Measurements from ENCODE around the gene ATP2B2.

The ATP2B2 gene

GRCh38 chr3:10493202-10493589 lies 12.2 kb downstream of the ATP2B2 start:
- no peak for DNase-seq (ENCODE audit: low read depth)

GRCh38 chr3:10492364-10493201 lies 12.8 kb downstream of the ATP2B2 start:
- DNase-seq (ENCODE audit: low read depth): no peak

DNA sequence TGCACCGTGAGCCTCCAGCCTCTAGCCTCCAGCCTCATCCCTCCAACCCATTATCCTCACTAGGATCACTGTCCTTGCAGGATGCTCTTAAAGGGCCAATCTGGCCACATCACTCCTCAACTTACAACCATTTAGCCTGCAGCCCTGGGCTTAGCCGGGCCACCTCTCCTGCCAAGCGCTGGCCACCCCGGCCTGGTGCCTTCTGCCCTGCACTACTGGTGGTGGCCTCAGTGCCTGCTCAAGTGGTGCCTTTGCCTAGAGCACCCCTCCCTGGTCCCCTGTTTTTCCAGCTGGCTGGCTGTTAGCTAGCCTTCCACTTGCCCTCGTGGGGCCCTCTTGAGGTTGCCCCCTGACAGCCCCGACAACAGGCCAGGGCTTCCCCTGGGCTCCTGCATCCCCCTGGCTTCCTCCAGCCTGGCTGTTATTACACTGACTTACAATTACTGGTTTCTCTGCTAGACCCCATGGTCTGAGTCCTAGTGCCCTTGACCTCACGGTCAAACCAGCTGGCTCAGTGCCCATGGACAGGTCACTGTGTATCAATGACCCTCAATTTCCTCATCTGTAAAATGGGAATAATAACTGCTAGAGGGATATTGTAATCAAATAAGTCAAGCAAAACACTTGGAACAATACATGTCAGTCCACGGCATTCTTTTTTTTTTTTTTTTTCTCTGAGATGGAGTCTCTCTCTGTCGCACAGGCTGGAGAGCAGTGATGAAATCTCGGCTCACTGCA lies 15.5 kb downstream of the ATP2B2 start:
- DNase-seq (ENCODE audit: low read depth): no peak

DNA sequence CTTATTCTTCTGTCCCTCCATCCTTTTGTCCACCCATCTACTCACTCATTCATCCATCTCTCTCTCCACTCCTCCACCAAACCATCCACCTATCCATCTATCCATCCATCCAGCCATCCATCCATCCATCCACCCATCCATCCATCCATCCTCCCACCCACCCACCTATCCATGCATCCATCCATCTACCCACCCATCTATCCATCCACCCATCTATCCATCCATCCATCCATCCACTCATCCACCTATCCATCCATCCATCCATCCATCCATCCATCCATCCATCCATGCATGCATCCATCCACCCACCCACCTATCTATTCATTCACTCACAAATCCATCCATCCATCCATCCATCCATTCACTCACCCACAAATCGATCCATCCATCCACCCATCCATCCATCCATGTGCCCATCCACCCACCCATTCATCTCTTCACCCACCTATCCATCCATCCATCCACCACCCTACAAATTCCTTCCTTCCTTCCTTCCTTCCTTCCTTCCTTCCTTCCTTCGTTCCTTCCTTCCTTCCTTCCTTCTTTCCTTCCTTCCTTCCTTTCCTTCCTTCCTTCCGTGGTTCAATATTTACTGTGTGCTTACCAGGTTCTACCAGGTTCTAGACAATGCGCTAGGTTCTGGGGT lies 17.3 kb downstream of the ATP2B2 start:
- DNase-seq (ENCODE audit: low read depth): no peak

- DNase-seq (ENCODE audit: low read depth): no peak
Measured at GRCh38 chr3:10485806-10486205, 19.6 kb downstream of the ATP2B2 start.

DNA sequence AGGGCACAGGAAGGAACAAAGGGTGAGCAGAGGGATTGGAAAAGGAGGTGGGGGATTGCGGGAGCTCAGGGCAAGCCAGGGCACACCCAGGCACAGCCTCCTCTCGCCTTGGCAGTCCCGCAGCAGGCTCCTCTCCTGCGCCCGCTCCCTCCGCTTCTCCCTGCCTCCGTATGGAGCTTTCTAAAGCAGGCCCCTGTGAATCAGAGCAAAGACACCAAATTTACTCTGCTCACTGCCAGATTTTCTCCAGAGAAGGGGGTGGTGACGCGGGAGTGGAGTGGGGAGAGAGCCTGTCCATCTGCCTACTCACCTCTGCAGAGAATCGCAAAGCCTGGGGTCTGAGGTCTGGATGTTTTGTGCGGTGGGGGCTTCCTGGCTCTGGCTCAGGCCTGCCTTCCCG lies 20.0 kb downstream of the ATP2B2 start:
- DNase-seq (ENCODE audit: low read depth): no peak

DNA sequence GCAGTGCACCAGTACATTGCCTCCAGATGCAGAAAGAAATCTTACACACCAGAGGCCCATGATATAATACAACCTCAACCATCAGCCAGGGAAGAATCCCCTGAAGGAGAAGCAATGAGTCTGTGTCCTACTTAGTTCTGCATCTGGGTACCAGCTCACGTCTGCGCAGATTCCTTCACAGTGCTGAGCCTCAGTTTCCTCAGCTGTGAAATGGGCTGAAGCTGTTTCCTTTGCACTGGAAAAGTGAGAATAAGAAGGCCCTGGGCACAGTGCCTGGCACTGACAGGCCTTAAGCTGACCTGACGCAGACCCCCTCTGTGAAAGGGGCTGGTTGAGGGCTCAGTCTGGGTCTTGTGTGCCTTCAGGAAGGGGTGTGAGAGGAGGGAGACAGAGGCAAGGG lies 20.7 kb downstream of the ATP2B2 start:
- no peak for DNase-seq (ENCODE audit: low read depth)

DNA sequence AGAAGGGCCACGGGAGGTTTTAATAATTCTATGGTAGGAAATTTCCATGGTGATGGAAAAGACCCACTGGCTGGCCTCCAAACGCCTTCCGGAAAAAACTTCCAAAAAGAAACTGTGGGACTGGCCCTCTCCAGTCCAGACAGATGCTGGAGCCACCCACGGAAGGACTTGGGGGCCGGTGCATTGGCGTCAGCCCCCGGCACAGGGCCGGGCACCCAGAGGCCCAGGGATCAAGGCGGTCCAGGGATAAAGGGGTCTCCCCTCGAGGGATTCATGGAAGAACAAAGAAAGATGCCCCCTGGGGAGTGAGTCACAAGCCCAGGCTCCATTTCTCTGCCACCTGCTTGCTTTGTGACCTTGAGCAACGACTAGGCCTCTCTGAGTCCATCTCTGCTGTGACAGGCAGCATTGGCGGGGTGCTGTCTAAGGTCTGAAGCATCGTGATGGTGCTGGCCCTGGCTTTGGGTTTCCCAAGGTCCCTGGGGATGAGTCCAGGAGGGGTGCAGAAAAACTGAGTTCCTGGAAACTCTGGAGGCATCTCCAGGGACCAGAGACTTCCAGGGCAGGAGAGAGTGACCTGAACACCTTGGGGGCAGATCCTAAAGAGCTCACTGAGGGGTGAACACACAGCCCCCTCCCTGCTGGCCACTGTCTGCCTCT lies 21.6 kb downstream of the ATP2B2 start:
- DNase-seq (ENCODE audit: low read depth): no peak

DNA sequence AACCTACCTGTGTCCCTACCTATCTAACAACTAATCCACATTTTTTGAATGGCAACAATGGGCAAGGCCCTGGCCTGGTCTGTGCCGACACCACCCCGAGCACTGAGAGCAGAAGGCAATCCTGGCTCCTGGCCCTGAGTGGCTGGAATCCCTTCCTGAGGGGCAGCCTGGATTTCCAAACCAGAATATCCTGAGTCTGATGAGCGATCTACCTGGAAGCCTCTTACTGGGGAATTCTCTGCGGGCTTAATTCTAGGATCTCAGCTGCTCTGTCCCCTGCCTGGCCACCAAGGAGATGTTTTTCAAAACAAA lies 22.1 kb downstream of the ATP2B2 start:
- no peak for DNase-seq (ENCODE audit: low read depth)

- DNase-seq (ENCODE audit: low read depth): no peak
Measured at GRCh38 chr3:10482631-10483363, 22.6 kb downstream of the ATP2B2 start.

DNA sequence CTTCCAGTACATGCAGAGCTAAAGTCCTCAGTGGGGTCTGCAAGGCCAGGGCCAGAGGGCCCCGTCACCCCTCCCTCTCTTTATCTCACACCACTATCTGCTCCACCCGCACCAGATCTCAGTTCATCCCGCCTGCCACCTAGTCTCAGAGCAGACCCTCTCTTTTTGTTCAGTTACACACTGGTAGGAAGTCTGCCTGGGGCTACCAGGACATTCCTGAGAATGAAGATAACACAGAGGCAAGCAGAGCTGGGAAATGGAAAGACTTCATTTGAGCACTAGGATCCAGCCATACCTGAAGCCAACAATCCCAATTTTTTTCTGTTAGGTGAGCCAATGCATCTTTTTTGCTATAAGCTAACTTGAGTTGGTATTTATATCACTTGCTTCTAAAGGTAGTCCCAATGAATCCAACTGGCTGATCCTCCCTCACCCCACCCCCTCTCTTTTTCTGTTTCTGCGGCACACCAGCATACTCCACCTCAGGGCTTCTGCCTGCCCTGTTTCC lies 24.5 kb downstream of the ATP2B2 start:
- no peak for DNase-seq (ENCODE audit: low read depth)

- DNase-seq (ENCODE audit: low read depth): no peak
Measured at GRCh38 chr3:10479311-10479710, 26.1 kb downstream of the ATP2B2 start.

DNA sequence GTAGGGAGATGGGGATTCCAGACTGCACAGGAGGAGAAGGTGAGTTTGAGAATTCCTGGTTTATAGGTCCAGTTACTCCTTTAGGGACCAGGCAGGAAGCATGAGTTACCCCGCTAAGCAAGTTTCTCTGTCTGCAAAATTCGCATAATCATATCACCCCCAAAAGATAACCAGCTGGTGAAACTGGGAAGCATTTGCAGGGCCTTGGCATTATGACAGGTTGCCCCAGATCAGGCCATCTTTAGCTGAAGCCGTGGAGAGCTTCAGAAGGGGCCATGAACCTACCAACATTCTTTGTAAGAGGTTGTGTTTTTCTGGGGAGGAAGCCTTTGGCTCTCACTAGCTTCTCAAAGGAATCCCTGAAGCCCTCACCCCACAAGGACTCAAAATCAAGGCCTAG lies 29.4 kb downstream of the ATP2B2 start:
- DNase-seq (ENCODE audit: low read depth): no peak

DNA sequence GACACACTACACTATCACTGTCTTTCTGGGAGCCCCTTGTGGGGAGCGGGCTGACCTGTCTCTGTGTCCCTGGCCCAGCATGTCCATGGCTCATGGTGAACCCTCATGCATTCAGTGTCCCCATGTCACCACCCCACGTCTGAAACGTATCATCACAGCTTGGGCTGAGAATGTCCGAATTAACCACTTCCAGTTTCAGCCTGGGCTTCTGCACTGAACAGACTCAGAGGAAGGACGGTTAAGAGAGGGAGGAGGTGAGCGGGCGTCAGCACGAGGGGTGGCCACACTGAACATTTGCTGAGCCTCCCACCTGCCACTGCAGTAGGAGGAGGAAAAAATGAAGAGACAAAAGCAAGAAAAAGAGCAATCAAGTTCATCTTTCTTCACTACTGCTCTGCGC lies 30.5 kb downstream of the ATP2B2 start:
- no peak for DNase-seq (ENCODE audit: low read depth)

DNA sequence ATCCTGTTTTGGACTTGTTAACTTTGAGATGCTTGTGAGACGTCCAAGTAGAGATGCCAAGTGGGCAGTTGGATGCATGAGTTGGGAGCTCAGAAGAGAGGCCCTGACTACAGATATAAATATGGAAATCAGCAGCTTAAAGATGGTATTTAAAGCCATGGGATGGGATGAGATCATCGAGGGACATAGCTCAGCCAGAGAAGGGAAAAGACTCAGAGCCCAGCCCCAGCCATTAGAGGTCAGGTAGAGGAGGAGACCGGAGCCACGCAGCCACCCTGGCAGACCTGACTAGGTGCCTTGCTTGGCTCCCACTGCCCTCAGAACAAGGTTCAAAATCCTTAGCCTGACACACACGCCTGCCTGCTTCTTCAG lies 31.1 kb downstream of the ATP2B2 start:
- no peak for DNase-seq (ENCODE audit: low read depth)

DNA sequence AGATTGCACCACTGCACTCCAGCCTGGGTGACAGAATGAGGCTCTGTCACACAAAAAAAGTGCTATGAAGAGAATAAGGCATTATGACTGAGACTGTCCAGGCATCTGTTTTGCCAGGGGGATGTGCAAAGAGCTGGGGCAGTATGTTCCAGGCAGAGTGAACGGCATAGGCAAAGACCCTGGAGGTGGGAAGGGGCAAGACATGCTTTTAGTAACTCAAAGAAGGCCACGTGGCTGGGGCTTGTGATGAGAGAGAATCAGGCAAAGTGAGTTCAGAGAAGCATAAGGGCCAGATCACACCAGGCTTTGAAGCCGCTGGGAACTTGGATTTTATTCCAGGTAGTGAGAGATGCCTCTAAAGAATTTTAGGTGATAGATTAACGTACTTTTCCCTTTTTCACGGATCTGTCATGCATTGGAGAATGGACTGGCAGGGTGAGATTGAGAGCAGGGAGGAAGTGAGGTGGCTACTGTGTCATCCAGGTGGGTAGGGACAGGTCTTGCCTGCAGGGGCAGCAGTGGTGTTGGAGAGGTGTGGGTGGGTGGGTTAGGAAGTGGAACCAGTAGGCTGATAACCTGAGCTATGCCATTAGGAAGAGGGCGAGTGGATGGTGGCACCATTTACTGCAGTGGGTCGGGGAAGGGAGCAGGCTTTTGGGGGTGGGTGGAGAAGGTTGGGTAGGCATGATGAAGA lies 31.7 kb downstream of the ATP2B2 start:
- no peak for DNase-seq (ENCODE audit: low read depth)

DNA sequence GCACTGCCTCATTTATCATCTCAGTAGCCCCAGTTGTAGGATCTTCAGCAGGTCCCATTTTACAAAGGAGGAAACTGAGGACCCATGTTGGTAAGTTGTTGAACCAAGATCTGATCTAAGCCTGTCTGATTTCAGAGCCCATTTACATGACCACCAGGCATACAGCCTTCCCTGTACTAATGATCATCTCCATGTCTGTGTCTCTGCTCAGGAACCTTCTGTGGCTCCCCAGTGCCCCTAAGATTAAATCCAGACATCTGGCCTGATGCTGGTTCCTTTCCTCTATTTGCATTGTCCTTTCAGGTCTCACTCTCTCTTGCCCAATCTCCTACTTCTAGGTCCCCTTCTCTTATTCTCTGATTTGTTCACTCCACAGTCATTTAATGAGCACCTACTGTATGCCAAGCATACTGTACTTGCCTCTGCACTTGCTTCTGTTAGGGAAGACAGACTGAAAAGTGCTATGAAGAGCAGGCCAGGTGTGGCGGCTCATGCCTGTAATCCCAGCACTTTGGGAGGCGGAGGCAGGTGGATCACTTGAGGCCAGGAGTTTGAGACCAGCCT lies 32.4 kb downstream of the ATP2B2 start:
- no peak for DNase-seq (ENCODE audit: low read depth)

- DNase-seq (ENCODE audit: low read depth): no peak
Measured at GRCh38 chr3:10471054-10471688, 34.2 kb downstream of the ATP2B2 start.

- no peak for DNase-seq (ENCODE audit: low read depth)
Measured at GRCh38 chr3:10470120-10471053, 35.0 kb downstream of the ATP2B2 start.

Measured in HS-5 (cell line).